ENCODE results near the gene SLC2A14. TPM values are rescaled to one million over a fixed set of nuclear protein-coding genes. Genes with fewer than 3 reads are reported as not detected.
"Not testable (repeated sequence)": the region's sequence is repeated elsewhere in the genome, so short reads cannot be mapped to it uniquely, and the experiment has no call there.

The SLC2A14 gene
- total RNA-seq, 4 donors from 2014 or later: 0.13 to 1.4 TPM; not detected in 2

DNA sequence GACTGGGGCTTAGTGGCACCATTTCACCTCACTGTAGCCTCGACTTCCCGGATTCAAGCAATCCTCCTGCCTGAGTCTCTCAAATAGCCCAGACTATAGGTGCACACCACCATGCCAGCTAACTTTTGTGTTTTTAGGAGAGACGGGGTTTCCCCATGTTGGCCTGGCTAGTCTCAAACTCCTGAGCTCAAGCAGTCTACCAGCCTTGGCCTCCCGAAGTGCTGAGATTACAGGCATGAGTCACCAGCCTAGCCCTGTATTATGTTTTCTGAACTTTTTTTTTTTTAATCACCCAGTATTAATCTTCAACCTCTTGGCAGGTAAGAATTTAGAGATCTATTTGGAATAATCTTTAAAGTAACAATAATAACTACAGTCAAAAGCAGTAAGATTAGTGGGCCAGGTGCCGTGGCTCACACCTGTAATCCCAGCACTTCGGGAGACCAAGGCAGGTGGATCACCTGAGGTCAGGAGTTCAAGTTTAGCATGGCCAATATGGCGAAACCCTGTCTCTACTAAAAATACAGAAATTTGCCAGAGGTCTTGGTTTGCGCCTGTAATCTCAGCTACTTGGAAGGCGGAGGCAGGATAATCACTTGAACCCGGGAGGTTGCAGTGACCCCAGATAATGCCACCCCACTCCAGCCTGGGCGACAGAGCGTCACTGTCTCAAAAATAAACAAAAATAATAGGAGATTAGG is 74.9 kb downstream of the SLC2A14 start:
- 81 to 82% methylated on average over 12 of the region's 12 CpGs for WGBS, 2 donors
- peak in 1 of 2 donors; percentile 10 for DNase-seq (ENCODE audit: low spot score in 2 of 2)
- TF ChIP-seq CTCF (IDR thresholded peaks at IDR 0.05) (no peak), POLR2A (IDR thresholded peaks at IDR 0.05) (no peak)
- H3K4me3 ChIP-seq (ENCODE audit: low read depth, poor library complexity, severe bottlenecking): no peak overlapping the region
- intact Hi-C loops (cut with DNase I; ENCODE audit: low total_unique reads): loop anchor here (5.0 kb wide), 1 partner anchor 724 kb away; no protein-coding TSS in a partner anchor

- 89 to 90% methylated on average over 7 of the region's 7 CpGs for WGBS, 2 donors
- intact Hi-C loops (cut with DNase I; ENCODE audit: low total_unique reads): loop anchor here (5.0 kb wide), 1 partner anchor 725 kb away; no protein-coding TSS in a partner anchor
Measured at GRCh38 chr12:7797269-7797668, 75.4 kb downstream of the SLC2A14 start.

GRCh38 chr12:7793211-7793610 is 79.5 kb downstream of the SLC2A14 start:
- no peak overlapping the region for H3K4me3 ChIP-seq (ENCODE audit: low read depth, poor library complexity, severe bottlenecking)
- no peak for TF ChIP-seq CTCF (IDR thresholded peaks at IDR 0.05)
- TF ChIP-seq POLR2A (IDR thresholded peaks at IDR 0.05): no peak
- DNase-seq (ENCODE audit: low spot score in 2 of 2): no peak
- intact Hi-C loops (cut with DNase I; ENCODE audit: low total_unique reads): no loop called here
- 58 to 68% methylated on average over 3 of the region's 3 CpGs for WGBS, 2 donors

More at GRCh38 chr12:7797269-7797668, 75.4 kb downstream of the SLC2A14 start:
- peak in 1 of 2 donors; percentile 2 for DNase-seq (ENCODE audit: low spot score in 2 of 2)
- not testable (repeated sequence) for H3K4me3 ChIP-seq (ENCODE audit: low read depth, poor library complexity, severe bottlenecking)

GRCh38 chr12:7788884-7789528 is 83.7 kb downstream of the SLC2A14 start, which contains the start of gene NANOG:
Gene NANOG, plus strand, starts transcription at chr12:7789402. Its CDS starts 213 bp downstream, at chr12:7789615.
- peak in 1 of 2 donors; percentile 72 for DNase-seq (ENCODE audit: low spot score in 2 of 2)
- H3K4me3 ChIP-seq (ENCODE audit: low read depth, poor library complexity, severe bottlenecking); intact Hi-C loops (cut with DNase I; ENCODE audit: low total_unique reads): not testable (repeated sequence)
- WGBS, 2 donors: 64 to 66% methylated on average over 13 of the region's 13 CpGs

DNA sequence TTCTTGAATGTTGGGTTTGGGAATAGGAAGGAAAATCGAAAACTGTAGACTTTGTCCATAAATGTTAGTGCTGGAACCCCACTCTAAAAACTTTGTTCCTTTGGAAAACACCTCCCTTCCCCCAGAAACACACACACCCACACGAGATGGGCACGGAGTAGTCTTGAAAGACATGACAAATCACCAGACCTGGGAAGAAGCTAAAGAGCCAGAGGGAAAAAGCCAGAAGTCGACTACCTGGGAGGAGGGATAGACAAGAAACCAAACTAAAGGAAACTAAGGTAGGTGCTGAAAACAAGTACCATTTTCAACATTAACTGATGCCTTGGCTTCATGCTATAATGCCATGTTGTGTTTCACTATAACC is 84.4 kb downstream of the SLC2A14 start:
- no peak overlapping the region for H3K4me3 ChIP-seq (ENCODE audit: low read depth, poor library complexity, severe bottlenecking)

DNA sequence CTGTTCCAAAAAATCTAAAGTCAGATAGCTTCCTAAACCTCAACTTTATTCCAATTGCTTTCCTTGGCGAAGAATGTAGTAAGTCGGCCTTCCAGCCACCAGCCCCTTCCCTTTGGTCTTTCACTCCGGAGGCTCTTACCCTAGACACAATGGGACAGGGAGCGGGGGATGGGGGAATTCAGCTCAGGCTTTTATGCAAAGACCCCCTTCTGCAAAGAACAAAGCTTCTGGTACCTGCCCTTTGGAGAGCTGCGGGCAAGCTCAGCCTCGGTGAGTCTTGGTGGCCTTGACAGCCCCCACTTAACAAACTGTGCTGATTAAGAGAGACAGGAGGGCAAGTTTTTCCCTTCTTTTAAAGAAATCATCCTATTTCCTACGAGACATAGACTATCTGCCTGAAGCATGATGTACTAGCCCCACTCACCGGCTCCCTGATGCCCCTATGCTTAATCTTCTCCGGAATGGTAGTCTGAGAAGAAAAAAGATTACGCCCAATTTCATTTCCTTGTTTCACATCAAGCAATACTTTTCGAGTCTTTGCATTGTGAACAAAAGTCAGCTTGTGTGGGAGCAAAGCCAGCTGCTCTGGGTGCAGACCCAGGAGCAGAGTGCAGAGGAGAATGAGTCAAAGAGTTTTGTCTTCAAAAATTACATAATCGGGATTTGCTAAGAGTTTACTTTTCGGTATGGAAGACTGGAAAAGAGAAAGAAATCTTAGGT is 85.0 kb downstream of the SLC2A14 start:
- WGBS, 2 donors: 38 to 39% methylated on average over 13 of the region's 13 CpGs
- no peak for DNase-seq (ENCODE audit: low spot score in 2 of 2)
- TF ChIP-seq POLR2A (IDR thresholded peaks at IDR 0.05): no peak
- no peak for TF ChIP-seq CTCF (IDR thresholded peaks at IDR 0.05)
- H3K4me3 ChIP-seq (ENCODE audit: low read depth, poor library complexity, severe bottlenecking): no peak overlapping the region
- intact Hi-C loops (cut with DNase I; ENCODE audit: low total_unique reads): no loop called here

More for the DNA sequence above, 84.4 kb downstream of the SLC2A14 start:
- peak in 1 of 2 donors; percentile 3 for DNase-seq (ENCODE audit: low spot score in 2 of 2)
- TF ChIP-seq POLR2A (IDR thresholded peaks at IDR 0.05) (no peak), CTCF (IDR thresholded peaks at IDR 0.05) (no peak)
- 10 to 17% methylated on average over 4 of the region's 4 CpGs for WGBS, 2 donors
- intact Hi-C loops (cut with DNase I; ENCODE audit: low total_unique reads): no loop called here
